ENCODE measurements around the gene TMEM33. TPM values are rescaled to one million over a fixed set of nuclear protein-coding genes. Genes with fewer than 3 reads are reported as not detected.

The TMEM33 gene
- total RNA-seq, 1 experiment from 2014 or later = 81.4 TPM

GRCh38 chr4:41990365-41991111 lies 55.3 kb downstream of the TMEM33 start, which contains the start of gene SLC30A9 (continued):
- TF ChIP-seq STAT6 (CRISPR knock-in tag; conservative IDR thresholded peaks at IDR 0.05; ENCODE audit: low read depth) = no peak
- TF ChIP-seq HMGXB4 (CRISPR knock-in tag; IDR thresholded peaks at IDR 0.05) = peak; percentile 78; the same call in 1 of the 2 replicates
- TF ChIP-seq NFYB (CRISPR knock-in tag; conservative IDR thresholded peaks at IDR 0.05; ENCODE audit: low read depth) = peak; percentile 51
- peak; percentile 90 for TF ChIP-seq FOXK1 (CRISPR knock-in tag; IDR thresholded peaks at IDR 0.05)
- TF ChIP-seq MAX (CRISPR knock-in tag; IDR thresholded peaks at IDR 0.05) = 0 out of 2 replicates have a peak, but pooled peaks have one; percentile 49
- TF ChIP-seq TCF7 (CRISPR knock-in tag; IDR thresholded peaks at IDR 0.05; ENCODE audit: low read depth) = no peak
- TF ChIP-seq ZBTB21 (CRISPR knock-in tag; IDR thresholded peaks at IDR 0.05; ENCODE audit: borderline replicate concordance) = peak; percentile 97
- peak; percentile 77 for TF ChIP-seq SP1 (CRISPR knock-in tag; conservative IDR thresholded peaks at IDR 0.05)
- no peak for TF ChIP-seq NR3C1 (CRISPR knock-in tag; conservative IDR thresholded peaks at IDR 0.05; ENCODE audit: low read depth)
- TF ChIP-seq E2F5 (CRISPR knock-in tag; IDR thresholded peaks at IDR 0.05) = no peak
- no peak for TF ChIP-seq TEAD4 (CRISPR knock-in tag; IDR thresholded peaks at IDR 0.05)
- no peak for TF ChIP-seq RORB (CRISPR knock-in tag; IDR thresholded peaks at IDR 0.05)
- TF ChIP-seq CBFB (CRISPR knock-in tag; IDR thresholded peaks at IDR 0.05; ENCODE audit: low read depth) = 0 out of 2 replicates have a peak, but pooled peaks have one; percentile 31
- no peak for TF ChIP-seq SOX15 (CRISPR knock-in tag; IDR thresholded peaks at IDR 0.05)
- peak; percentile 74; the same call in 1 of the 2 replicates for TF ChIP-seq FOXP1 (CRISPR knock-in tag; IDR thresholded peaks at IDR 0.05; ENCODE audit: borderline replicate concordance)
- TF ChIP-seq ZNF425 (CRISPR knock-in tag; conservative IDR thresholded peaks at IDR 0.05) = no peak
- no peak for TF ChIP-seq ELF4 (CRISPR knock-in tag; IDR thresholded peaks at IDR 0.05; ENCODE audit: low read depth)
- peak; percentile 83 for TF ChIP-seq GABPB1 (CRISPR knock-in tag; IDR thresholded peaks at IDR 0.05)
- no peak for TF ChIP-seq IRF2 (CRISPR knock-in tag; IDR thresholded peaks at IDR 0.05; ENCODE audit: borderline replicate concordance, low read depth)
- TF ChIP-seq CREM (CRISPR knock-in tag; IDR thresholded peaks at IDR 0.05) = peak; percentile 96
- TF ChIP-seq FOXJ3 (CRISPR knock-in tag; IDR thresholded peaks at IDR 0.05; ENCODE audit: borderline replicate concordance) = no peak
- peak; percentile 69; the same call in 1 of the 2 replicates for TF ChIP-seq CREB1 (CRISPR knock-in tag; IDR thresholded peaks at IDR 0.05)
- TF ChIP-seq ATF2 (CRISPR knock-in tag; IDR thresholded peaks at IDR 0.05; ENCODE audit: borderline replicate concordance, low read depth) = no peak
- no peak for TF ChIP-seq SMAD4 (CRISPR knock-in tag; IDR thresholded peaks at IDR 0.05)
- TF ChIP-seq ARID4B (CRISPR knock-in tag; IDR thresholded peaks at IDR 0.05; ENCODE audit: borderline replicate concordance) = peak; percentile 77; the same call in 1 of the 2 replicates

Data from WTC11 (cell line).